IPS-NIHi7 (cell line): Measurements from ENCODE around the gene UGT1A6.
"Not testable (repeated sequence)": the region's sequence is repeated elsewhere in the genome, so short reads cannot be mapped to it uniquely, and the experiment has no call there.

ENCODE experiments used
- DNase-seq: peaks from one replicate; pipeline ENCODE4 v3.0.0; 2012; ENCODE audit warnings: mixed read lengths; ENCODE audit errors: extremely low spot score

The UGT1A6 gene

DNA sequence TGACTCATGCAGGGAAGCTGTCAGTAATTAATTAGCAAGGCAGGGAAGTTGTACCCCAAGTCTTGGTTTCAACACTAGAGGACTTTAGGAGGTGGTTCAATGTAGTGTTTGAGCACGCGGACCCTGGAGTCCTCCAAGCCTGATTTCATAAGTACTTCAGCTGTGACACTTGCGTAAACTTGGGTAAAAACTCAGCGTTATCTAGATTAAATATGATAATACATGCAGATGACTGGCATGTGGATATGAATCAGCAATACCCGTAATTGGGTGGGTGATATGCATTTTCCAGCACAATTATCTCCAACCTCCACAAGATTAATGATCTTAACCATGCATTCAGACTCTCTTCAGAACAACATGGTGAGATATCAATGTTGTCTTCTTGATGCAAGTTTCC, 5.8 kb upstream of the UGT1A6 start:
- no peak for DNase-seq

DNA sequence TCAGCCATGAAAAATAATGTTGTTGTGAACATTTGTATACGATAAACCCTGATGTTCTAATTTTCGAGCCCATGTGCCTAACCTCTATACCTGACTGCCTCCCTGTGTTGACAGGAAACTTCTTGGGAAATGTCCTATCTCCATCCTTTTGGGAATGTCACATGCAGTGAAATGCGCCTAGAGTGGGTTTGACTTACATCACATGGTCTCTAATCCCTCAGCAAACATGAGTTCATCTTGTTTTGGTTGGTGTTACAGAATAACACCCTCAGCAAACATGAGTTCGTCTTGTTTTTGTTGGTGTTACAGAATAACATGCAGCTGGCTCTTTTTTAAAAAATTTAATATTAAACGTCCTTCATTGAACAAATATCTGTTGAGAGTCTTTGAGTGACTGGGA, 4.3 kb upstream of the UGT1A6 start:
- no peak for DNase-seq

DNA sequence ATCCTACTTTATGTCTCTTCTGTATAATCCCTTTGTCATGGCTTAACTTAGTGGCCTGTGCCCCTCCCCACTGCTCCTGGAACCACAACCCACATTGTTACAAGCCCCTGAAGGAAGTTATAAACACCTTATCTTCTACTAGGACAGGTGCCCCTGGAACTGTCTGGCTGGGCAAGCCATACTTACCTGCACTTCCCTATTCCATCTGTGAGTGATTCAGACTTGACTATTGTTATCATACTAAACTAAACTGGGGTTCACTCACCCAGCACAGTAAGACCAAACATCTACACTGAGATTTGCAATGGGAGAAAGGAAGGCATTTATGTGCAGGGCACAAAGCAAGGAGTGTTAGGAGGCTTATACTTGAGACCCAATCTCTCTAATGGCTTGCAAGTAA, 3.7 kb upstream of the UGT1A6 start:
- no peak for DNase-seq

GRCh38 chr2:233689501-233689900, 3.2 kb upstream of the UGT1A6 start:
- no peak for DNase-seq

- DNase-seq = no peak
These were observed 2.2 kb upstream of the UGT1A6 start for GRCh38 chr2:233690444-233690843.

- no peak for DNase-seq
These were observed 952 bp upstream of the UGT1A6 start for GRCh38 chr2:233691443-233692433.

- DNase-seq = no peak
These were observed 1.3 kb downstream of the UGT1A6 start for GRCh38 chr2:233693963-233694362.

DNA sequence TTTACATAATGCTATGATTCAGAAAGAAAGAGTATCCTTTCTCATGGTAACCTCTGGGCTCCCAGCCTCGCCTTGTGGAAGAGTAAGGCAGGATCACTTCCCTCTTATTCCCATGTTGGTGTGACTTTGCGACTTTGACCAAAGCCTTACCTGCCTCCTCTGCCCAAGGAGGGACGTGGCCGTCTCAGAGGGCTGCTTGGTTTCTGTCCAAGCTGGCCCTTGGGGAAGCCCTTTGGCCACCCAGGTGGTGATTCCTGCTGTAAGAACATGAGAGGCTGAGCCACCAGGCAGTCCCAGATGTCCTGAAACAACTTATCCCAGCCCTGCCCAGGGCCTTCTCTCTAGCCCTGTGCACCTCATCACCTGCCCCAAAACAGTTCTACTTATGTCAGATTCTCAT, 6.0 kb downstream of the UGT1A6 start:
- no peak for DNase-seq

DNA sequence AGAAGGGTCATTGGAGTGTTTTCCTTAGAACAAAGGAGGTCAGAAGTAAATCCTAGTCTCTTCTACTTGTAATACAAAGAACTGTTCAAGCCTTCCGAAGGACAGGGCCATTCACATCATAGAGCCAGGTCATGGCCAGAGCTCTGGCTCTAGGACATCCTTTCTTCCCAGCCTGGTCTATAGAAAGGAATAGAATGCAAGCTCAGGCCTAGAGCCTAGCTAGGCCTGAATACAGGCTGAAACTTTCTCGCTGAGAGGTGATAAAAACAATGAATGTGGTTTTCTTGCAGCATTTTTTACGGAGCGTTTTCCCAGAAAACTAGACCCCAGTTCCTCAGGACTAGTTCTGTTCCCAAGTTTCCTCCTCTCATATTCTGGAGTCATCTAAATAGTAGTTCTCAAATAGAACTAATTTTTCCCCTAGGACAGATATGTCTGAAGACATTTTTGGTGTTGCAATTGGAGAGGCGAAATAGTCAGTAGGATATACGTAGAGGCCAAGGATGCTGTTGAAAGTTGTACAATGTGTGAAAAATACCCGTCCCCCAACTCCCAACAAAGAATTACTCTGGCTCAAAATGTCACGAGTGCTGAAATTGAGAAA, 6.8 kb downstream of the UGT1A6 start:
- no peak for DNase-seq

DNA sequence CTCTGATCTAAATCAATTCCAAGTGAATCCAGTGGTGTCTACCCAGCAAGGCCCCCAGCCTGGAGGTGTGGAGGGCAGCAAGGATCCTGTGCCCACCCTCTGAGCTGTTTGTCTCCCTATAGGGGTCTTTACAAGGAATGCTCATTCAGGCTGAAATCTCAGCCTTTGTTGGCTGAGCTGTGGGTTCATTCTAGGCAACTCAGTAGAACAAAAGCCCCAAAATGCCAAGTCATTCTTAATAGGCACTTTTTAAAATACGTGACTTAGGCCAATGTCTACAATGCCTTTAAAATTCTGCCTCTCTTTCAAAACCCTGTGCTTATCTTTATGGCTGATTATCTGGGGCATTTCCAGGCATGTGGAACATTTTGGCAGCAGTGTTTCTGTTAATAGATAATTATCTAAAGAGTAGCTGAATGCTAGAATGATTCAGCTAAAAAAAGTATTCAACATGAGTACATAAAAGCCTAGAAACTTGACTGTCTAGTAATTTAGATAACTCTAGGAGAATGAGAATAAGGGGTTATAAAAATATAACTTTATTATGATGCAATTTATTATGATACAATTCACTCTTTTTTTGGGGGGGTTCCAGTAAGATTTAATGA, 7.4 kb downstream of the UGT1A6 start:
- DNase-seq = no peak

GRCh38 chr2:233700842-233701241, 8.2 kb downstream of the UGT1A6 start:
- not testable (repeated sequence) for DNase-seq

GRCh38 chr2:233702238-233702637, 9.5 kb downstream of the UGT1A6 start:
- DNase-seq = no peak

GRCh38 chr2:233705911-233706506, 13.3 kb downstream of the UGT1A6 start:
- DNase-seq = no peak

DNA sequence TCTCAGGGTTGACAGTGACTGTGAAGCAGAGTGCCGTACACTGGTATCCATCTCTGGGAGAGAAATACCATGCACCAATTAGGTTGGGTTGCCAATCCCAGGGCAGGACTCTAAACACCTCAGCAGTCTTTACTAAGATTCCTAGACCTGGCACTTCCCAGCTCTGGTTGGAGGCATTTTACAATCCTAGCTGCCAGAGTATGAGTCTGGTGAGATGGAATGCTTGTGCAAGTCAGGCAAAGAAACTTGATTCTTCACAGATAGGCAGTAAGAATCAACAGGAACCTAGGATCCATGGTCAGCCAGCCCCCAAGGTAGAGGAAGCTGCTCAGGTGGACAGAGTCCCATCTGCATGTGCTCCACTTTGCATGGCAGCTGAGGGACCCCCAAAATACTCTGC, 14.0 kb downstream of the UGT1A6 start:
- DNase-seq = no peak

DNA sequence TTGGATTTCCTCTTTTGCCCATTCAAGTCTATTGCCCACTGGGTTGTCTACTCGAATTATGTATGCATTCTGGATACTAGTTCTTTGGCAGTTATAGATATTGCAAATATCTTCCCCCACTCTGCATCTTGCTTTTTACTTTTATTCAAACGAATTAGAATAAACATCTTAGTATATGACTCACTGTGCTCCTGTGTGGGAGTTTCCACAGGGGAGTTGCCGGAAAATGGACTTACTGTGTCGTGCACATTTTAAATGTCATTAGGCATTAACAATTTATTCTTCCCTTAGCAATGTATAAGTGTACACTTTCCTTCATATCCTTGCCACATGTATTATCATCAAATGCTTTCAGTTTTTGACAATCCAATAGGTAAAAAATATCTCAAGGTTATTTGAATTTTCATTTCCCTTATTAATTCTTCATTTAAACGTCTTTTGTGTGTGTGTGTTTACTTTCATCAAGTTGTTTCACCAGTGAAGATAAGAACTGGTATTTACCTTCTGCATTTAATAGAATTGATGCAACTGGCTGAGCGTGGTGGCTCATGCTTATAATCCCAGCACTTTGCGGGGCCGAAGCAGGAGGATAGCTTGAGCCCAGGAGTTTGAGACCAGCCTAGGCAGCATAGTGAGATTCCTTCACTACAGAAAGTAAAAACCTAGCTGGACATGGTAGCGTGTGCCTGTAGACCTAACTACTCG, 15.4 kb downstream of the UGT1A6 start:
- DNase-seq = no peak

GRCh38 chr2:233708942-233709341, 16.3 kb downstream of the UGT1A6 start:
- no peak for DNase-seq

DNA sequence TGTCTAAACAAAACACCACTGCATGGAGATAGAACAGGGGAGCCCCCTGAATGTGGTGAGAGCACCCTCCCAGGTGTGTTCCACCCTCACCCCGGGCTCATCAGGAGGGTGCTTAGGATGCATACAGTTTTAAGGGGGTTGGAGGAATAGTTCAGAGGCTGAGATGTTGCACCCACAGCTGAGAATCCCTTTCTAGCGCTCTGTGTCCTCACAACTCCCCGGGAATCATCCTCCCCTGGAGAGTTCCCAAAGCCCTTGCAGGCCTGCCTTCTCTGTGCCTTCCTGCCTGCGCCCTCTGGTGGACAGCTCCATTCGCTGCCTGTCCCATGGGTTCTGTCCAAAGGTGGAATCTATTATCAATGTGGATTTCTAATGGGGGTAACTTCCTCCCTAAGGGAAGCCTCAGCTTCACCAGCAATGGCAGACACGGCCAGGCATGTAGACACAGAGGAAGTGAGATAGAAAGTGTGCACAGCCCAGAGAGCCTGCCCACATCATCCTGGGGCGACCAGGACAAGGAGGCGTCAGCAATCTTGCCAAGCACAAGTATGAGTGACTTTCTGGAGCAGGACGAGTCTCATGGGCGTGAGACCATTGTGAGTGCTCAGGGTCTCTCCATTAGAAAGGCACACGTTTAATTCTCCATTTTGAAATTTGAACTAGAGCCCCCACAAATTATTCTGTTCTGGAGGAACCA, 18.8 kb downstream of the UGT1A6 start:
- DNase-seq = peak; percentile 82

GRCh38 chr2:233712611-233713261, 20.0 kb downstream of the UGT1A6 start, which contains the start of gene UGT1A5:
UGT1A5 (plus strand) TSS chr2:233712907; CDS start chr2:233712992, 85 bp downstream.
- no peak for DNase-seq

DNA sequence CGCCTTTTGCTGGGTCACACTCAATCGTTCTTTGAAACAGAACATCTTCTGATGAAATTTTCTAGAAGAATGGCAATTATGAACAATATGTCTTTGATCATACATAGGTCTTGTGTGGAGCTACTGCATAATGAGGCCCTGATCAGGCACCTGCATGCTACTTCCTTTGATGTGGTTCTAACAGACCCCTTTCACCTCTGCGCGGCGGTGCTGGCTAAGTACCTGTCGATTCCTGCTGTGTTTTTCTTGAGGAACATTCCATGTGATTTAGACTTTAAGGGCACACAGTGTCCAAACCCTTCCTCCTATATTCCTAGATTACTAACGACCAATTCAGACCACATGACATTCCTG, 20.5 kb downstream of the UGT1A6 start:
- DNase-seq = no peak

DNA sequence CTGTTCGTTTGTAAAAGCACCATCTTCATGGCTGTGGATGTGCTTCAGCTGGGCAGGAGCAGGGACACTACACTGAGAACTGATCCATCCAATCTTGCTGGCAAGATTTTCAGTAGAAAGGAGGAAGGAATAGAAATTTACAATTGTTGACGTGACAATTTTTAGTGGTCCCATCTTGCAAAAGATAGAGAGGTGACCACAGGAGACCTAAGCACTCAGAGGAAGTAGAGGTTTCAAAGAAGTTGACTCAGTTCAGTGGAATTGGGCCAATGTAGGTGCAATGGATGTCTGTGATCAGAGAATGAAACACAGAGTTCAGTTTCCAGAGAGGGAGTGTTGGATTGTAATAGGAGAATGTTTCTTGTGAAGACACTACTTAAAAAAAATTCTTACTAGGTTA, 21.4 kb downstream of the UGT1A6 start:
- no peak for DNase-seq

GRCh38 chr2:233718552-233718951, 25.9 kb downstream of the UGT1A6 start, which contains the start of gene UGT1A4:
UGT1A4 (plus strand) TSS chr2:233718736; CDS start chr2:233718821, 85 bp downstream.
- no peak for DNase-seq
